SK-N-SH (cell line): ENCODE data around the gene ALS2CL.

Experiments
- RFX5 ChIP-seq: IDR thresholded peaks from 2 replicates; pipeline ENCODE4 v1.6.1; 2012; ENCODE audit warnings: mild to moderate bottlenecking, improper control_type of control experiment, low read length
- TF ChIP-seq, protein P1 (sequence below): fragments of 200-600 bp; sonication (generic); IDR thresholded peaks from 2 replicates; pipeline ENCODE4 v1.6.1; 2017; ENCODE audit warnings: antibody characterized with exemption, mild to moderate bottlenecking, moderate library complexity
- TF ChIP-seq, protein P2 (sequence below): IDR thresholded peaks from 2 replicates; pipeline ENCODE4 v1.6.1; 2012; ENCODE audit warnings: mild to moderate bottlenecking, low read depth, low read length, moderate library complexity

DNA sequence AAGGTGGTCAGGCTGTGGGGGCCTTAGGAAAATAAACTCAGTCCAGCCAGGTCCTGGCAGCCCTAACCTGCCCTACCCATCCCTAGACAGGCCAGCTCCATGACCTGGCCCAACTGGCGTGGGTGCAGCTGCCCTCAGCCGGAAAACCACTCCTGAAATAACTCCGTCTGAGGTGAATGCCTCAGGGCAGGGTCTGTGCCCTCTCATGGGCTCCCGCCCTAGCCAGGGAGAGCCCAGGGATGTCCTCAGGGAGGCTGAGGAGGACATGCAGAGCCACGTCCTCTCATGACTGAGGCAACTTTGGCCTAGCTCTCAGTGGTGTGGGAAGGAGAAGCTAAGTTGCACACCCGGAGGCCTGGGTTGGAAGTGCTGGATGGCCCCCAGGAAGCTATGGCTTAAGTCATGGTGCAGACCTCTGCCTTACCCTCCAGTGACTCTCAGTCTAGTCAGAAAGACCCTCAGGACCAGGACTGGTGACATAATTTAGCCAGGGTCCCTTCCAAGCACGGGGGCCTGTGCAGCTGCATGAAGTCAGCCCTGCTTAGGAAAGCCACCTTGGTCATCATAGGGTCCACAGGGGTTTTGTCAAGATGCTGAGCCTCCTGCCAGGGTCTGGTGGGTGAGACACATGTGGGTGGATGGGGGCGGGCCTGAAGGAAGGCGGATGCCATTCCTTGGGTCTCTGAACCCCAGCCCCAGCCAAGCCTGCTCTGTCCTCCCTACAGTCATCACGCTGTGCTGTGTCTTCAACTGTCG is 15.1 kb upstream of the ALS2CL start:
- TF ChIP-seq, protein P1, sequence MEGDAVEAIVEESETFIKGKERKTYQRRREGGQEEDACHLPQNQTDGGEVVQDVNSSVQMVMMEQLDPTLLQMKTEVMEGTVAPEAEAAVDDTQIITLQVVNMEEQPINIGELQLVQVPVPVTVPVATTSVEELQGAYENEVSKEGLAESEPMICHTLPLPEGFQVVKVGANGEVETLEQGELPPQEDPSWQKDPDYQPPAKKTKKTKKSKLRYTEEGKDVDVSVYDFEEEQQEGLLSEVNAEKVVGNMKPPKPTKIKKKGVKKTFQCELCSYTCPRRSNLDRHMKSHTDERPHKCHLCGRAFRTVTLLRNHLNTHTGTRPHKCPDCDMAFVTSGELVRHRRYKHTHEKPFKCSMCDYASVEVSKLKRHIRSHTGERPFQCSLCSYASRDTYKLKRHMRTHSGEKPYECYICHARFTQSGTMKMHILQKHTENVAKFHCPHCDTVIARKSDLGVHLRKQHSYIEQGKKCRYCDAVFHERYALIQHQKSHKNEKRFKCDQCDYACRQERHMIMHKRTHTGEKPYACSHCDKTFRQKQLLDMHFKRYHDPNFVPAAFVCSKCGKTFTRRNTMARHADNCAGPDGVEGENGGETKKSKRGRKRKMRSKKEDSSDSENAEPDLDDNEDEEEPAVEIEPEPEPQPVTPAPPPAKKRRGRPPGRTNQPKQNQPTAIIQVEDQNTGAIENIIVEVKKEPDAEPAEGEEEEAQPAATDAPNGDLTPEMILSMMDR, result no peak
- TF ChIP-seq, protein P2, sequence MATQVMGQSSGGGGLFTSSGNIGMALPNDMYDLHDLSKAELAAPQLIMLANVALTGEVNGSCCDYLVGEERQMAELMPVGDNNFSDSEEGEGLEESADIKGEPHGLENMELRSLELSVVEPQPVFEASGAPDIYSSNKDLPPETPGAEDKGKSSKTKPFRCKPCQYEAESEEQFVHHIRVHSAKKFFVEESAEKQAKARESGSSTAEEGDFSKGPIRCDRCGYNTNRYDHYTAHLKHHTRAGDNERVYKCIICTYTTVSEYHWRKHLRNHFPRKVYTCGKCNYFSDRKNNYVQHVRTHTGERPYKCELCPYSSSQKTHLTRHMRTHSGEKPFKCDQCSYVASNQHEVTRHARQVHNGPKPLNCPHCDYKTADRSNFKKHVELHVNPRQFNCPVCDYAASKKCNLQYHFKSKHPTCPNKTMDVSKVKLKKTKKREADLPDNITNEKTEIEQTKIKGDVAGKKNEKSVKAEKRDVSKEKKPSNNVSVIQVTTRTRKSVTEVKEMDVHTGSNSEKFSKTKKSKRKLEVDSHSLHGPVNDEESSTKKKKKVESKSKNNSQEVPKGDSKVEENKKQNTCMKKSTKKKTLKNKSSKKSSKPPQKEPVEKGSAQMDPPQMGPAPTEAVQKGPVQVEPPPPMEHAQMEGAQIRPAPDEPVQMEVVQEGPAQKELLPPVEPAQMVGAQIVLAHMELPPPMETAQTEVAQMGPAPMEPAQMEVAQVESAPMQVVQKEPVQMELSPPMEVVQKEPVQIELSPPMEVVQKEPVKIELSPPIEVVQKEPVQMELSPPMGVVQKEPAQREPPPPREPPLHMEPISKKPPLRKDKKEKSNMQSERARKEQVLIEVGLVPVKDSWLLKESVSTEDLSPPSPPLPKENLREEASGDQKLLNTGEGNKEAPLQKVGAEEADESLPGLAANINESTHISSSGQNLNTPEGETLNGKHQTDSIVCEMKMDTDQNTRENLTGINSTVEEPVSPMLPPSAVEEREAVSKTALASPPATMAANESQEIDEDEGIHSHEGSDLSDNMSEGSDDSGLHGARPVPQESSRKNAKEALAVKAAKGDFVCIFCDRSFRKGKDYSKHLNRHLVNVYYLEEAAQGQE, result no peak
- TF ChIP-seq RFX5, result no peak
